ENCODE results near the gene ZNF367. TPM values are rescaled to one million over a fixed set of nuclear protein-coding genes. Genes with fewer than 3 reads are reported as not detected.

Gene ZNF367
- total and polyA plus RNA-seq, 9 of the 15 experiments (the other 6 are each of a cell fraction or from before 2014, with no cell fraction given), result 2.7 to 14.4 (median 10.0) TPM

- TF ChIP-seq, protein P1, sequence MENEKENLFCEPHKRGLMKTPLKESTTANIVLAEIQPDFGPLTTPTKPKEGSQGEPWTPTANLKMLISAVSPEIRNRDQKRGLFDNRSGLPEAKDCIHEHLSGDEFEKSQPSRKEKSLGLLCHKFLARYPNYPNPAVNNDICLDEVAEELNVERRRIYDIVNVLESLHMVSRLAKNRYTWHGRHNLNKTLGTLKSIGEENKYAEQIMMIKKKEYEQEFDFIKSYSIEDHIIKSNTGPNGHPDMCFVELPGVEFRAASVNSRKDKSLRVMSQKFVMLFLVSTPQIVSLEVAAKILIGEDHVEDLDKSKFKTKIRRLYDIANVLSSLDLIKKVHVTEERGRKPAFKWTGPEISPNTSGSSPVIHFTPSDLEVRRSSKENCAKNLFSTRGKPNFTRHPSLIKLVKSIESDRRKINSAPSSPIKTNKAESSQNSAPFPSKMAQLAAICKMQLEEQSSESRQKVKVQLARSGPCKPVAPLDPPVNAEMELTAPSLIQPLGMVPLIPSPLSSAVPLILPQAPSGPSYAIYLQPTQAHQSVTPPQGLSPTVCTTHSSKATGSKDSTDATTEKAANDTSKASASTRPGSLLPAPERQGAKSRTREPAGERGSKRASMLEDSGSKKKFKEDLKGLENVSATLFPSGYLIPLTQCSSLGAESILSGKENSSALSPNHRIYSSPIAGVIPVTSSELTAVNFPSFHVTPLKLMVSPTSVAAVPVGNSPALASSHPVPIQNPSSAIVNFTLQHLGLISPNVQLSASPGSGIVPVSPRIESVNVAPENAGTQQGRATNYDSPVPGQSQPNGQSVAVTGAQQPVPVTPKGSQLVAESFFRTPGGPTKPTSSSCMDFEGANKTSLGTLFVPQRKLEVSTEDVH (IDR thresholded peaks at IDR 0.05; ENCODE audit: low read depth, partially characterized antibody), result peak; percentile 99
- TF ChIP-seq FOS (IDR thresholded peaks at IDR 0.05; ENCODE audit: extremely low read depth, insufficient read length) (peak; percentile 79), DACH1 (IDR thresholded peaks at IDR 0.05; ENCODE audit: partially characterized antibody) (no peak), EP400 (IDR thresholded peaks at IDR 0.05) (peak; percentile 82; the same call in 1 of the 2 replicates), GATAD2B (IDR thresholded peaks at IDR 0.05; ENCODE audit: borderline replicate concordance) (no peak), ELF1 (tag; IDR thresholded peaks at IDR 0.05) (no peak), FOXJ2 (tag; IDR thresholded peaks at IDR 0.05) (no peak), NR3C1 (CRISPR knock-in tag; IDR thresholded peaks at IDR 0.05) (peak; percentile 79; the same call in 1 of the 2 replicates), BACH1 (tag; IDR thresholded peaks at IDR 0.05) (no peak), PRDM10 (IDR thresholded peaks at IDR 0.05; ENCODE audit: partially characterized antibody) (no peak), NFRKB (IDR thresholded peaks at IDR 0.05; ENCODE audit: low read depth) (peak; percentile 76; the same call in 1 of the 2 replicates), ZNF143 (CRISPR knock-in tag; IDR thresholded peaks at IDR 0.05) (0 out of 2 replicates have a peak, but pooled peaks have one; percentile 19), ZBTB12 (CRISPR knock-in tag; IDR thresholded peaks at IDR 0.05) (no peak), FIP1L1 (IDR thresholded peaks at IDR 0.05; ENCODE audit: low read depth, low read length, poor library complexity, severe bottlenecking) (peak; percentile 81)
- TF ChIP-seq, protein P2, sequence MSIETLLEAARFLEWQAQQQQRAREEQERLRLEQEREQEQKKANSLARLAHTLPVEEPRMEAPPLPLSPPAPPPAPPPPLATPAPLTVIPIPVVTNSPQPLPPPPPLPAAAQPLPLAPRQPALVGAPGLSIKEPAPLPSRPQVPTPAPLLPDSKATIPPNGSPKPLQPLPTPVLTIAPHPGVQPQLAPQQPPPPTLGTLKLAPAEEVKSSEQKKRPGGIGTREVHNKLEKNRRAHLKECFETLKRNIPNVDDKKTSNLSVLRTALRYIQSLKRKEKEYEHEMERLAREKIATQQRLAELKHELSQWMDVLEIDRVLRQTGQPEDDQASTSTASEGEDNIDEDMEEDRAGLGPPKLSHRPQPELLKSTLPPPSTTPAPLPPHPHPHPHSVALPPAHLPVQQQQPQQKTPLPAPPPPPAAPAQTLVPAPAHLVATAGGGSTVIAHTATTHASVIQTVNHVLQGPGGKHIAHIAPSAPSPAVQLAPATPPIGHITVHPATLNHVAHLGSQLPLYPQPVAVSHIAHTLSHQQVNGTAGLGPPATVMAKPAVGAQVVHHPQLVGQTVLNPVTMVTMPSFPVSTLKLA (conservative IDR thresholded peaks at IDR 0.05), result peak; percentile 91 to 95
- TF ChIP-seq, protein P3, sequence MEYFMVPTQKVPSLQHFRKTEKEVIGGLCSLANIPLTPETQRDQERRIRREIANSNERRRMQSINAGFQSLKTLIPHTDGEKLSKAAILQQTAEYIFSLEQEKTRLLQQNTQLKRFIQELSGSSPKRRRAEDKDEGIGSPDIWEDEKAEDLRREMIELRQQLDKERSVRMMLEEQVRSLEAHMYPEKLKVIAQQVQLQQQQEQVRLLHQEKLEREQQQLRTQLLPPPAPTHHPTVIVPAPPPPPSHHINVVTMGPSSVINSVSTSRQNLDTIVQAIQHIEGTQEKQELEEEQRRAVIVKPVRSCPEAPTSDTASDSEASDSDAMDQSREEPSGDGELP (CRISPR knock-in tag; IDR thresholded peaks at IDR 0.05; ENCODE audit: borderline replicate concordance), result peak; percentile 76; the same call in 1 of the 2 replicates
Observed at GRCh38 chr9:96418083-96418919, at the start of gene ZNF367 (continued).

Measured in K562 (cell line).